Measurements from ENCODE around the gene IFFO2.

DNA sequence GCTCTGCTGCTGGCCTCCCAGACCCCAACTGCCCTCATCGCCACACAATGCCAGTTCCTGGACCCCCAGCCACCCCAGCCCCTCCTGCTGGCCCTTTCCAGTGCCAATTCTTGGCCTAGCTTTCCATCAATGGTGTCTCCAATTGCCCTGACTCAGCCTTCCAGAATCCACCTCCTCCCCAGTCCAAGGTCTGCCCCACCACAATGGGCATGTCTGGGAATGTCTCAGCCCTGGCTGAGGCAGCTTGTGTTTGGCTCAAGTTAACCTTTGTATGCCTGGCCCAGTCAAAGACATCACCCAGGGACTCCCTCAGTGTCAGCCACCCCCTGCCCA is 70.5 kb downstream of the IFFO2 start:
- TF ChIP-seq TCF7 (IDR thresholded peaks at IDR 0.05; ENCODE audit: borderline replicate concordance) (no peak), RFX5 (IDR thresholded peaks at IDR 0.05; ENCODE audit: low read depth, low read length) (no peak), EP300 (IDR thresholded peaks at IDR 0.05; ENCODE audit: borderline replicate concordance in 1 of 2, control insufficient read depth in 1 of 2, low read depth in 2 of 2, low read length in 2 of 2) (no peak), CBX5 (IDR thresholded peaks at IDR 0.05; ENCODE audit: low read depth) (no peak), POLR2A (IDR thresholded peaks at IDR 0.05; ENCODE audit: low read depth, low read length) (no peak), NR2F1 (conservative IDR thresholded peaks at IDR 0.05) (no peak), RBBP5 (conservative IDR thresholded peaks at IDR 0.05) (no peak), CBX3 (IDR thresholded peaks at IDR 0.05; ENCODE audit: borderline replicate concordance, low read depth) (no peak), CEBPB (IDR thresholded peaks at IDR 0.05; ENCODE audit: borderline replicate concordance in 1 of 2, low read depth in 2 of 2, low read length in 2 of 2) (no peak), ZNF274 (IDR thresholded peaks at IDR 0.05; ENCODE audit: insufficient read depth, insufficient read length) (no peak)
- TF ChIP-seq, protein P1, sequence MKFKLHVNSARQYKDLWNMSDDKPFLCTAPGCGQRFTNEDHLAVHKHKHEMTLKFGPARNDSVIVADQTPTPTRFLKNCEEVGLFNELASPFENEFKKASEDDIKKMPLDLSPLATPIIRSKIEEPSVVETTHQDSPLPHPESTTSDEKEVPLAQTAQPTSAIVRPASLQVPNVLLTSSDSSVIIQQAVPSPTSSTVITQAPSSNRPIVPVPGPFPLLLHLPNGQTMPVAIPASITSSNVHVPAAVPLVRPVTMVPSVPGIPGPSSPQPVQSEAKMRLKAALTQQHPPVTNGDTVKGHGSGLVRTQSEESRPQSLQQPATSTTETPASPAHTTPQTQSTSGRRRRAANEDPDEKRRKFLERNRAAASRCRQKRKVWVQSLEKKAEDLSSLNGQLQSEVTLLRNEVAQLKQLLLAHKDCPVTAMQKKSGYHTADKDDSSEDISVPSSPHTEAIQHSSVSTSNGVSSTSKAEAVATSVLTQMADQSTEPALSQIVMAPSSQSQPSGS (IDR thresholded peaks at IDR 0.05; ENCODE audit: low read length), result no peak
- TF ChIP-seq, protein P2, sequence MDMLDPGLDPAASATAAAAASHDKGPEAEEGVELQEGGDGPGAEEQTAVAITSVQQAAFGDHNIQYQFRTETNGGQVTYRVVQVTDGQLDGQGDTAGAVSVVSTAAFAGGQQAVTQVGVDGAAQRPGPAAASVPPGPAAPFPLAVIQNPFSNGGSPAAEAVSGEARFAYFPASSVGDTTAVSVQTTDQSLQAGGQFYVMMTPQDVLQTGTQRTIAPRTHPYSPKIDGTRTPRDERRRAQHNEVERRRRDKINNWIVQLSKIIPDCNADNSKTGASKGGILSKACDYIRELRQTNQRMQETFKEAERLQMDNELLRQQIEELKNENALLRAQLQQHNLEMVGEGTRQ (IDR thresholded peaks at IDR 0.05; ENCODE audit: borderline replicate concordance, low read depth, low read length), result no peak
- TF ChIP-seq, protein P3, sequence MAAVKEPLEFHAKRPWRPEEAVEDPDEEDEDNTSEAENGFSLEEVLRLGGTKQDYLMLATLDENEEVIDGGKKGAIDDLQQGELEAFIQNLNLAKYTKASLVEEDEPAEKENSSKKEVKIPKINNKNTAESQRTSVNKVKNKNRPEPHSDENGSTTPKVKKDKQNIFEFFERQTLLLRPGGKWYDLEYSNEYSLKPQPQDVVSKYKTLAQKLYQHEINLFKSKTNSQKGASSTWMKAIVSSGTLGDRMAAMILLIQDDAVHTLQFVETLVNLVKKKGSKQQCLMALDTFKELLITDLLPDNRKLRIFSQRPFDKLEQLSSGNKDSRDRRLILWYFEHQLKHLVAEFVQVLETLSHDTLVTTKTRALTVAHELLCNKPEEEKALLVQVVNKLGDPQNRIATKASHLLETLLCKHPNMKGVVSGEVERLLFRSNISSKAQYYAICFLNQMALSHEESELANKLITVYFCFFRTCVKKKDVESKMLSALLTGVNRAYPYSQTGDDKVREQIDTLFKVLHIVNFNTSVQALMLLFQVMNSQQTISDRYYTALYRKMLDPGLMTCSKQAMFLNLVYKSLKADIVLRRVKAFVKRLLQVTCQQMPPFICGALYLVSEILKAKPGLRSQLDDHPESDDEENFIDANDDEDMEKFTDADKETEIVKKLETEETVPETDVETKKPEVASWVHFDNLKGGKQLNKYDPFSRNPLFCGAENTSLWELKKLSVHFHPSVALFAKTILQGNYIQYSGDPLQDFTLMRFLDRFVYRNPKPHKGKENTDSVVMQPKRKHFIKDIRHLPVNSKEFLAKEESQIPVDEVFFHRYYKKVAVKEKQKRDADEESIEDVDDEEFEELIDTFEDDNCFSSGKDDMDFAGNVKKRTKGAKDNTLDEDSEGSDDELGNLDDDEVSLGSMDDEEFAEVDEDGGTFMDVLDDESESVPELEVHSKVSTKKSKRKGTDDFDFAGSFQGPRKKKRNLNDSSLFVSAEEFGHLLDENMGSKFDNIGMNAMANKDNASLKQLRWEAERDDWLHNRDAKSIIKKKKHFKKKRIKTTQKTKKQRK (IDR thresholded peaks at IDR 0.05; ENCODE audit: low read depth, low read length), result no peak
- TF ChIP-seq, protein P4, sequence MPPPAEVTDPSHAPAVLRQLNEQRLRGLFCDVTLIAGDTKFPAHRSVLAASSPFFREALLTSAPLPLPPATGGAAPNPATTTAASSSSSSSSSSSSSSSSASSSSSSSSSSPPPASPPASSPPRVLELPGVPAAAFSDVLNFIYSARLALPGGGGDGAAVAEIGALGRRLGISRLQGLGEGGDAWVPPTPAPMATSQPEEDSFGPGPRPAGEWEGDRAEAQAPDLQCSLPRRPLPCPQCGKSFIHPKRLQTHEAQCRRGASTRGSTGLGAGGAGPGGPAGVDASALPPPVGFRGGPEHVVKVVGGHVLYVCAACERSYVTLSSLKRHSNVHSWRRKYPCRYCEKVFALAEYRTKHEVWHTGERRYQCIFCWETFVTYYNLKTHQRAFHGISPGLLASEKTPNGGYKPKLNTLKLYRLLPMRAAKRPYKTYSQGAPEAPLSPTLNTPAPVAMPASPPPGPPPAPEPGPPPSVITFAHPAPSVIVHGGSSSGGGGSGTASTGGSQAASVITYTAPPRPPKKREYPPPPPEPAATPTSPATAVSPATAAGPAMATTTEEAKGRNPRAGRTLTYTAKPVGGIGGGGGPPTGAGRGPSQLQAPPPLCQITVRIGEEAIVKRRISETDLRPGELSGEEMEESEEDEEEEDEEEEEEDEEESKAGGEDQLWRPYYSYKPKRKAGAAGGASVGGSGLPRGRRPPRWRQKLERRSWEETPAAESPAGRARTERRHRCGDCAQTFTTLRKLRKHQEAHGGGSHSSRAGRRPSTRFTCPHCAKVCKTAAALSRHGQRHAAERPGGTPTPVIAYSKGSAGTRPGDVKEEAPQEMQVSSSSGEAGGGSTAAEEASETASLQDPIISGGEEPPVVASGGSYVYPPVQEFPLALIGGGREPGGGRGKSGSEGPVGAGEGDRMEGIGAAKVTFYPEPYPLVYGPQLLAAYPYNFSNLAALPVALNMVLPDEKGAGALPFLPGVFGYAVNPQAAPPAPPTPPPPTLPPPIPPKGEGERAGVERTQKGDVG (CRISPR knock-in tag; IDR thresholded peaks at IDR 0.05), result no peak

Measured in GM12878 (cell line).